PC-3 (cell line): ENCODE measurements around the gene NAV1. TPM values are rescaled to one million over a fixed set of nuclear protein-coding genes. Genes with fewer than 3 reads are reported as not detected.

Experiments
- ATAC-seq: fragments of 200-7000 bp; cut with Tn5 transposase; 2 replicates; pipeline ENCODE4 v1.9.1; 2020; ENCODE audit warnings: mild to moderate bottlenecking, moderate library complexity
- BruUV-seq: library from RNA; stranded (reverse); fragments of 400-500 nt; replicated peaks from 2 replicates; lab custom pipeline; 2021; lab: Mats Ljungman, UMichigan
- CTCF ChIA-PET: fragments of 300-600 bp; sonication (Branson Sonifier 250); formaldehyde crosslinking; loops from one replicate; lab custom pipeline; 2022; ENCODE audit warnings: antibody characterized with exemption; lab: Charles Lee
- POLR2A ChIA-PET: fragments of 300-600 bp; sonication (Branson Sonifier 250); formaldehyde crosslinking; loops from one replicate; lab custom pipeline; 2022; ENCODE audit warnings: antibody characterized with exemption; ENCODE audit not compliant: unreplicated experiment; lab: Charles Lee
- DNase-seq: peaks from one replicate; pipeline ENCODE4 v3.0.0-alpha.2; 2015
- H2AFZ ChIP-seq: fragments of 300-600 bp; sonication (generic); 2 replicates; pipeline ENCODE4 v1.6.0; 2016; ENCODE audit warnings: antibody characterized with exemption, low read length
- H3F3A ChIP-seq: fragments of 300-600 bp; sonication (generic); one replicate; pipeline ENCODE4 v1.6.0; 2017; ENCODE audit warnings: antibody characterized with exemption, low read length, control low read depth, mild to moderate bottlenecking; ENCODE audit not compliant: unreplicated experiment
- H3K27ac ChIP-seq: fragments of 300-600 bp; sonication (generic); 2 replicates; pipeline ENCODE4 v1.5.1; 2016; ENCODE audit warnings: mild to moderate bottlenecking, low read length
- H3K27me3 ChIP-seq: fragments of 300-600 bp; sonication (generic); 2 replicates; pipeline ENCODE4 v1.6.1; 2016; ENCODE audit warnings: low read length, mixed read lengths
- H3K36me3 ChIP-seq: fragments of 300-600 bp; sonication (generic); 2 replicates; pipeline ENCODE4 v1.6.1; 2016; ENCODE audit warnings: low read depth, mixed run types, low read length, mixed read lengths
- H3K4me1 ChIP-seq: fragments of 300-600 bp; sonication (generic); 2 replicates; pipeline ENCODE4 v1.5.1; 2016; ENCODE audit warnings: low read length; ENCODE audit not compliant: insufficient read depth
- H3K4me2 ChIP-seq: fragments of 300-600 bp; sonication (generic); 2 replicates; pipeline ENCODE4 v1.6.0; 2016; ENCODE audit warnings: low read length
- H3K4me3 ChIP-seq: fragments of 300-600 bp; sonication (generic); 2 replicates; pipeline ENCODE4 v1.5.1; 2016; ENCODE audit warnings: mild to moderate bottlenecking, low read length, mixed read lengths
- H3K79me2 ChIP-seq: fragments of 300-600 bp; sonication (generic); 2 replicates; pipeline ENCODE4 v1.6.1; 2017; ENCODE audit warnings: low read length, mixed read lengths
- H3K9ac ChIP-seq: fragments of 300-600 bp; sonication (generic); 2 replicates; pipeline ENCODE4 v1.6.0; 2016; ENCODE audit warnings: mild to moderate bottlenecking, low read length
- H3K9me2 ChIP-seq: fragments of 300-600 bp; sonication (generic); replicated peaks from 2 replicates; pipeline ENCODE4 v1.6.1; 2016; ENCODE audit warnings: mixed run types, low read length, mixed read lengths
- H3K9me3 ChIP-seq: fragments of 300-600 bp; sonication (generic); 2 replicates; pipeline ENCODE4 v1.6.1; 2016; ENCODE audit warnings: low read length, mixed read lengths
- H4K20me1 ChIP-seq: fragments of 300-600 bp; sonication (generic); 2 replicates; pipeline ENCODE4 v1.6.1; 2016; ENCODE audit warnings: low read length, mixed read lengths
- EZH2 ChIP-seq: fragments of 300-600 bp; sonication (generic); IDR thresholded peaks from one replicate; pipeline ENCODE4 v1.6.1; 2017; ENCODE audit warnings: antibody characterized with exemption, mild to moderate bottlenecking, low read length; ENCODE audit not compliant: unreplicated experiment
- EZH2phosphoT487 ChIP-seq: fragments of 300-600 bp; sonication (generic); IDR thresholded peaks from 2 replicates; pipeline ENCODE4 v1.6.1; 2018; ENCODE audit warnings: mild to moderate bottlenecking, antibody characterized with exemption, low read length, borderline replicate concordance
- intact Hi-C: fragments of 100-400 bp; cut with micrococcal nuclease; formaldehyde crosslinking; loops from 2 replicates; pipeline ENCODE4 v1.9.0; 2023
- total RNA-seq: library from RNA; depleted of rRNA; stranded (reverse); fragments of >200 nt; gene quantifications from 2 replicates; pipeline ENCODE4 v1.2.3, GENCODE V29; 2014
- TF ChIP-seq, protein P1 (sequence below): fragments of 300-600 bp; sonication (generic); conservative IDR thresholded peaks from 2 replicates; pipeline ENCODE4 v1.5.1; 2017; ENCODE audit warnings: antibody characterized with exemption, low read depth, mild to moderate bottlenecking, low read length

NAV1 gene
- total RNA-seq, 1 experiment from 2014 or later = 2.6 TPM

DNA sequence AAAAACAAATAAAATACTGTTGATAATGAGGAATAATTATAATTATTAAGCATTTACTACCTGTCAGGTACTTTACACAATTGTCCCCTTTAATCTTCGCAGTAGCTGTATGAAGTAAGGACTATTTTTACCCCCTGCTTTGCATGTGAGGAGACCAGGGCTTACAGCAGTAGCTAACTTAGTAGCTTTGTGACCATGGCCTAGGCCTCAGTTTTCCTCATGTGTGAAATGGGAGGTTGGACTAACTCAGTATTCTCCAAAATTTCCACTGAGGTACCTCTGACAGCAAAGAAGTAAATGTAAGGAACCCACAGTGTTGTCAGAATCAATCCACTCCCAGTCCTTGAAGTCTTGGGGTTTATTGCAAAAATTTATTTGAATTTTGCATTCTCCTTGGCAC lies 28.2 kb upstream of the NAV1 start:
- Histone ChIP-seq H3K36me3 (no peaks in the 10 kb centered on the region; the same call in 1 of the 2 replicates), H3K27me3 (no peaks in the 10 kb centered on the region), H3K4me3 (no peak overlapping the region), H2AFZ (no peak overlapping the region), H3K4me1 (peaks cover 62% of the 10 kb centered on the region), H3K79me2 (peaks cover 17% of the 10 kb centered on the region), H3K9ac (no peak overlapping the region), H3F3A (no peaks in the 10 kb centered on the region), H3K9me3 (no peaks in the 10 kb centered on the region), H3K9me2 (no peaks in the 10 kb centered on the region), H3K27ac (no peak overlapping the region), H4K20me1 (no peaks in the 10 kb centered on the region), H3K4me2 (0 out of 2 replicates have a peak overlapping the region, but pooled peaks have one; percentile 23)
- no TSS peak for BruUV-seq
- intact Hi-C loops = no loop called here
- CTCF ChIA-PET = interaction anchor here (3.1 kb wide), 1 partner anchor 29 kb away, joined by 67 read pairs; no protein-coding TSS in a partner anchor
- TF ChIP-seq EZH2 (no peak), EZH2phosphoT487 (no peak)
- TF ChIP-seq, protein P1, sequence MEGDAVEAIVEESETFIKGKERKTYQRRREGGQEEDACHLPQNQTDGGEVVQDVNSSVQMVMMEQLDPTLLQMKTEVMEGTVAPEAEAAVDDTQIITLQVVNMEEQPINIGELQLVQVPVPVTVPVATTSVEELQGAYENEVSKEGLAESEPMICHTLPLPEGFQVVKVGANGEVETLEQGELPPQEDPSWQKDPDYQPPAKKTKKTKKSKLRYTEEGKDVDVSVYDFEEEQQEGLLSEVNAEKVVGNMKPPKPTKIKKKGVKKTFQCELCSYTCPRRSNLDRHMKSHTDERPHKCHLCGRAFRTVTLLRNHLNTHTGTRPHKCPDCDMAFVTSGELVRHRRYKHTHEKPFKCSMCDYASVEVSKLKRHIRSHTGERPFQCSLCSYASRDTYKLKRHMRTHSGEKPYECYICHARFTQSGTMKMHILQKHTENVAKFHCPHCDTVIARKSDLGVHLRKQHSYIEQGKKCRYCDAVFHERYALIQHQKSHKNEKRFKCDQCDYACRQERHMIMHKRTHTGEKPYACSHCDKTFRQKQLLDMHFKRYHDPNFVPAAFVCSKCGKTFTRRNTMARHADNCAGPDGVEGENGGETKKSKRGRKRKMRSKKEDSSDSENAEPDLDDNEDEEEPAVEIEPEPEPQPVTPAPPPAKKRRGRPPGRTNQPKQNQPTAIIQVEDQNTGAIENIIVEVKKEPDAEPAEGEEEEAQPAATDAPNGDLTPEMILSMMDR = no peak
- no peak for ATAC-seq
- DNase-seq = no peak
- POLR2A ChIA-PET = no interaction called here

DNA sequence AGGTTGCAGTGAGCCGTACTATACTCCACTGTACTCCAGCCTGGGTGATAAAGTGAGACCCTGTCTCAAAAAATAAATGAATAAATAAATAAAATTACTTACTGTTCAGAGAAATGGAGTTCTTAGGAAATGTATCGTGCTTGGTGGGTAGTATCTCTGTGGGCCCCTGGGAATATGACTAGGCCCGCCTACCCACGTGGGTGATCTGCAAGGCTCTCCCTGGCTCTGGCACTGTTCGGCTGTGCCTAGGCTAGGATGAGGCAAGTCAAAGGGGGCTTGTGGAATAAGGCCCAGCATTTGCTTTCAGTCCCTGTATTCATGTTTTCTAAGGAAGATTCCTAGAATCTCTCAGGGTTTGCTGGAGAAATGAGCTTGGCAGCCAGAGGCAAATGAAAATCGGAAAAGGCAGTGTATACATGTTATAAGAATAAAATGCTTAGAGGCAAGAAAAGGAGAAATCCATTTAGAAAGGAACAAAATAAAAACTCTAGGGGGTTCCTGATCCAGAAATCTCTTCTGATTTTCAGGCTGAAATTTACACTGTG lies 27.5 kb upstream of the NAV1 start:
- Histone ChIP-seq H3K9me3 (no peaks in the 10 kb centered on the region), H4K20me1 (no peaks in the 10 kb centered on the region), H3K4me3 (no peak overlapping the region), H3K9me2 (no peaks in the 10 kb centered on the region), H3K27me3 (no peaks in the 10 kb centered on the region), H3K79me2 (peaks cover 10% of the 10 kb centered on the region), H2AFZ (no peak overlapping the region; the same call in 1 of the 2 replicates), H3K4me2 (peak overlapping the region; percentile 53; the same call in 1 of the 2 replicates), H3F3A (no peaks in the 10 kb centered on the region), H3K36me3 (no peaks in the 10 kb centered on the region; the same call in 1 of the 2 replicates), H3K9ac (peak overlapping the region; percentile 22; the same call in 1 of the 2 replicates), H3K4me1 (peaks cover 63% of the 10 kb centered on the region), H3K27ac (peak overlapping the region; percentile 48)
- ChIA-PET POLR2A (interaction anchor here (1.3 kb wide), 1 partner anchor 8 kb away, joined by 5 read pairs; no protein-coding TSS in a partner anchor), CTCF (interaction anchor here (0.9 to 3.1 kb wide), 4 partner anchors 22 to 76 kb away, joined by 4 to 67 read pairs (median 18); no protein-coding TSS in a partner anchor)
- intact Hi-C loops = no loop called here
- no TSS peak for BruUV-seq
- DNase-seq = no peak
- no peak for ATAC-seq
- TF ChIP-seq, protein P1 = no peak
- TF ChIP-seq EZH2phosphoT487 (no peak), EZH2 (no peak)
